ENCODE measurements around the gene ADCK2. TPM values are rescaled to one million over a fixed set of nuclear protein-coding genes. Genes with fewer than 3 reads are reported as not detected.

The ADCK2 gene
- total and polyA plus RNA-seq, 10 of the 15 experiments (the other 5 are each of a cell fraction or from before 2014, with no cell fraction given) = 0.52 to 19.4 (median 13.1) TPM

DNA sequence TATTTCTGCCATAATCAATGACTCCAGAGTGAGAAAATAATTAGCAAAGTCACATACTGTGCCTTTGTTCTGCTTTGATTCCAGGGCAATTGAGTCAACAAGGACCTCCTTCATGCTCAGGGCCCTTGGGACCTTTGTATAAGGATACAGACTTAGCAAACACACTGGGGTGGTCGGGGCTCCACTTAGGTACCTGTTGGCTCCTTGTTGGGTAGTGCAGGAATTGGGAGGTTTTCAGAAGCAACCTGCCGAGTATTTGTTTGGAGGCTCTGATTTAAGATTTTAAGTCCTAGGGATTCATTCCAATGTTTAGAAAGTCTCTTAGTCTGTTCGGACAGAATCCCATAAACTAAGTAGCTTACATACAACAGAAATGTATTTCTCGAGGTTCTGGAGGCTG is 3.0 kb downstream of the ADCK2 start (continued):
- TF ChIP-seq, protein P1, sequence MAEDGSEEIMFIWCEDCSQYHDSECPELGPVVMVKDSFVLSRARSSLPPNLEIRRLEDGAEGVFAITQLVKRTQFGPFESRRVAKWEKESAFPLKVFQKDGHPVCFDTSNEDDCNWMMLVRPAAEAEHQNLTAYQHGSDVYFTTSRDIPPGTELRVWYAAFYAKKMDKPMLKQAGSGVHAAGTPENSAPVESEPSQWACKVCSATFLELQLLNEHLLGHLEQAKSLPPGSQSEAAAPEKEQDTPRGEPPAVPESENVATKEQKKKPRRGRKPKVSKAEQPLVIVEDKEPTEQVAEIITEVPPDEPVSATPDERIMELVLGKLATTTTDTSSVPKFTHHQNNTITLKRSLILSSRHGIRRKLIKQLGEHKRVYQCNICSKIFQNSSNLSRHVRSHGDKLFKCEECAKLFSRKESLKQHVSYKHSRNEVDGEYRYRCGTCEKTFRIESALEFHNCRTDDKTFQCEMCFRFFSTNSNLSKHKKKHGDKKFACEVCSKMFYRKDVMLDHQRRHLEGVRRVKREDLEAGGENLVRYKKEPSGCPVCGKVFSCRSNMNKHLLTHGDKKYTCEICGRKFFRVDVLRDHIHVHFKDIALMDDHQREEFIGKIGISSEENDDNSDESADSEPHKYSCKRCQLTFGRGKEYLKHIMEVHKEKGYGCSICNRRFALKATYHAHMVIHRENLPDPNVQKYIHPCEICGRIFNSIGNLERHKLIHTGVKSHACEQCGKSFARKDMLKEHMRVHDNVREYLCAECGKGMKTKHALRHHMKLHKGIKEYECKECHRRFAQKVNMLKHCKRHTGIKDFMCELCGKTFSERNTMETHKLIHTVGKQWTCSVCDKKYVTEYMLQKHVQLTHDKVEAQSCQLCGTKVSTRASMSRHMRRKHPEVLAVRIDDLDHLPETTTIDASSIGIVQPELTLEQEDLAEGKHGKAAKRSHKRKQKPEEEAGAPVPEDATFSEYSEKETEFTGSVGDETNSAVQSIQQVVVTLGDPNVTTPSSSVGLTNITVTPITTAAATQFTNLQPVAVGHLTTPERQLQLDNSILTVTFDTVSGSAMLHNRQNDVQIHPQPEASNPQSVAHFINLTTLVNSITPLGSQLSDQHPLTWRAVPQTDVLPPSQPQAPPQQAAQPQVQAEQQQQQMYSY (CRISPR knock-in tag; IDR thresholded peaks at IDR 0.05) = no peak
- no peak for TF ChIP-seq TBL1XR1 (IDR thresholded peaks at IDR 0.05; ENCODE audit: low read depth, low read length)

DNA sequence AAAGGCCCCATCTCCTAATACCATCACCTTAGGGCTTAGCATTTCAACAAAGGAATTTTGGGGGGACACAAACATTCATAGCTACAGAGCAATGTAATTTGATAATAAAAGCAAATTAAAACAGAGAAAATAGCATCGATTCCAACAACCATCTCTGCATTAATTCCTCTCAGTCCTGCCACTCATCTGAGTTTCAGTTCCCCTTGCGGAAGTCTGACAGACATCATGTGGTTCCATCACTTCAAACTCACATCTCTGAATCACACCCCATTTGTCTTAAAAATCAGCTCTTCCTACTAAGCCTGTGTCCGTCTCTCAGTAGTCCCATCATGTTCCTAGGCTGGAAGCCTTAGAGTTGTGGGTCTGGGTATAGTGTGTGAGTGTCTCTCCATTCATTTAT is 3.6 kb downstream of the ADCK2 start:
- ATAC-seq (peak; percentile 68), DNase-seq (ENCODE audit: low read depth, low spot score) (no peak), FAIRE-seq (peak; percentile 76)
- Histone ChIP-seq H2AFZ (ENCODE audit: control insufficient read depth, low read depth, low read length) (peak overlapping the region; percentile 24; the same call in 1 of the 2 replicates), H3K9me3 (replicated peaks; ENCODE audit: control insufficient read depth, insufficient read depth, low read length) (no peaks in the 10 kb centered on the region), H3K4me2 (ENCODE audit: control insufficient read depth, insufficient read depth) (peak overlapping the region; percentile 98), H3K9ac (ENCODE audit: control insufficient read depth, insufficient read depth, low read length) (no peak overlapping the region), H4K20me1 (ENCODE audit: control insufficient read depth, insufficient read depth) (no peaks in the 10 kb centered on the region), H3K4me3 (peak overlapping the region; percentile 49; the same call in 1 of the 2 replicates), H3K27me3 (replicated peaks in 1 of 2; ENCODE audit: control insufficient read depth in 2 of 2, insufficient read depth in 2 of 2, low read length in 1 of 2) (no peaks in the 10 kb centered on the region), H3K27ac (ENCODE audit: control insufficient read depth, insufficient read depth) (peak overlapping the region; percentile 20; the same call in 1 of the 2 replicates), H3K36me3 (ENCODE audit: control insufficient read depth in 2 of 2, insufficient read depth in 2 of 2, low read length in 1 of 2) (0 out of 4 replicates have a peak, but pooled peaks cover 0 to 3% of the 10 kb centered on the region in 2 experiments), H3K4me1 (ENCODE audit: control insufficient read depth, insufficient read depth, low read length) (peaks cover 39% of the 10 kb centered on the region), H3K79me2 (ENCODE audit: control insufficient read depth, insufficient read depth, low read length) (no peaks in the 10 kb centered on the region; the same call in 1 of the 2 replicates)
- 2% methylated on average over 3 of the region's 3 CpGs for WGBS (ENCODE audit: insufficient coverage, insufficient replicate concordance, low lambda C conversion rate, missing lambda C conversion rate)
- ChIA-PET SMC1A (ENCODE audit: uncharacterized antibody, unreplicated experiment) (interaction anchor here (0.8 to 4.8 kb wide), 15 partner anchors 10 to 867 kb away, joined by 3 to 57 read pairs (median 6); partner anchors contain the start of gene MRPS33), CTCF (interaction anchor here (1.0 to 5.6 kb wide), 24 partner anchors 16 to 859 kb away, joined by 3 to 88 read pairs (median 4); partner anchors contain the start of genes MRPS33 and NDUFB2), POLR2A (interaction anchor here (0.8 to 2.4 kb wide), 6 partner anchors 20 to 343 kb away, joined by 3 to 11 read pairs (median 3); partner anchors contain the start of gene NDUFB2), RAD21 (ENCODE audit: unreplicated experiment) (interaction anchor here (1.0 to 3.5 kb wide), 14 partner anchors 10 to 973 kb away, joined by 3 to 23 read pairs (median 6); partner anchors contain the start of genes MRPS33 and NDUFB2)
- in situ Hi-C loops (cut with MboI) = loop anchor here (10.0 kb wide), 1 partner anchor 338 kb away; the partner anchor contains the start of gene MRPS33
- intact Hi-C loops (cut with micrococcal nuclease; ENCODE audit: unreplicated experiment) = loop anchor here (1.0 to 5.0 kb wide), 2 partner anchors 20 to 246 kb away; partner anchors contain the start of genes BRAF and NDUFB2
- no TSS peak for BruUV-seq (replicated peaks)
- TF ChIP-seq MTA2 (IDR thresholded peaks at IDR 0.05; ENCODE audit: low read depth) (peak; percentile 63), LARP7 (IDR thresholded peaks at IDR 0.05) (0 out of 2 replicates have a peak, but pooled peaks have one; percentile 7), PML (IDR thresholded peaks at IDR 0.05; ENCODE audit: low read length) (no peak), EP300 (IDR thresholded peaks at IDR 0.05; ENCODE audit: borderline replicate concordance in 1 of 2, control insufficient read depth in 1 of 2, low read depth in 2 of 2, low read length in 2 of 2) (peak in 1 of 2 experiments; percentile 71; a peak in 2 of 4 replicates), CREB1 (IDR thresholded peaks at IDR 0.05; ENCODE audit: low read depth) (0 out of 2 replicates have a peak, but pooled peaks have one; percentile 10), DPF2 (IDR thresholded peaks at IDR 0.05) (peak; percentile 93), PKNOX1 (IDR thresholded peaks at IDR 0.05) (peak; percentile 97), NBN (IDR thresholded peaks at IDR 0.05) (peak; percentile 21; the same call in 1 of the 2 replicates), RAD51 (IDR thresholded peaks at IDR 0.05) (peak; percentile 70), STAT1 (conservative IDR thresholded peaks at IDR 0.05) (no peak), NR2F1 (conservative IDR thresholded peaks at IDR 0.05) (peak; percentile 47; the same call in 1 of the 2 replicates), ZSCAN29 (IDR thresholded peaks at IDR 0.05) (no peak), ATF7 (IDR thresholded peaks at IDR 0.05; ENCODE audit: low read depth) (peak; percentile 51; the same call in 1 of the 2 replicates), IKZF2 (IDR thresholded peaks at IDR 0.05) (peak; percentile 58 to 60; a peak in 2 of 4 replicates)
- TF ChIP-seq, protein P2, sequence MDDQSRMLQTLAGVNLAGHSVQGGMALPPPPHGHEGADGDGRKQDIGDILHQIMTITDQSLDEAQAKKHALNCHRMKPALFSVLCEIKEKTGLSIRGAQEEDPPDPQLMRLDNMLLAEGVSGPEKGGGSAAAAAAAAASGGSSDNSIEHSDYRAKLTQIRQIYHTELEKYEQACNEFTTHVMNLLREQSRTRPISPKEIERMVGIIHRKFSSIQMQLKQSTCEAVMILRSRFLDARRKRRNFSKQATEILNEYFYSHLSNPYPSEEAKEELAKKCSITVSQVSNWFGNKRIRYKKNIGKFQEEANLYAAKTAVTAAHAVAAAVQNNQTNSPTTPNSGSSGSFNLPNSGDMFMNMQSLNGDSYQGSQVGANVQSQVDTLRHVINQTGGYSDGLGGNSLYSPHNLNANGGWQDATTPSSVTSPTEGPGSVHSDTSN (IDR thresholded peaks at IDR 0.05; ENCODE audit: insufficient replicate concordance, low read depth, low read length) = peak; percentile 90

Data from GM12878 (cell line).